Keratinocyte (primary cell): ENCODE data around the gene HIVEP2. TPM values are rescaled to one million over a fixed set of nuclear protein-coding genes. Genes with fewer than 3 reads are reported as not detected.

ENCODE experiments used
- DNase-seq: peaks from one replicate; pipeline ENCODE4 v3.0.0-alpha.2; 2011; ENCODE audit warnings: low read depth, missing footprints, low spot score
- FAIRE-seq: peaks from 2 replicates; lab custom pipeline; 2011; peaks lifted over from hg19 to GRCh38; lab: Jason Lieb, UNC
- H2AFZ ChIP-seq: 2 replicates; pipeline ENCODE4 v1.6.0; 2012; ENCODE audit warnings: low read length, control low read depth, inconsistent platforms; ENCODE audit not compliant: control insufficient read depth
- H3K27ac ChIP-seq: 2 replicates; pipeline ENCODE4 v1.5.1; 2011; ENCODE audit warnings: low read length; ENCODE audit not compliant: control insufficient read depth, insufficient read depth
- H3K27me3 ChIP-seq: 3 replicates; pipeline ENCODE4 v1.6.0; 2011; ENCODE audit warnings: low read length; ENCODE audit not compliant: control insufficient read depth, insufficient read depth; ENCODE audit errors: extremely low read depth
- H3K36me3 ChIP-seq, 2 experiments: 2 replicates in 1 of 2; 3 replicates in 1 of 2; pipeline ENCODE4 v1.5.1; 2011; ENCODE audit warnings: low read length in 2 of 2, mild to moderate bottlenecking in 1 of 2; ENCODE audit not compliant: control insufficient read depth in 2 of 2, insufficient read depth in 2 of 2; ENCODE audit errors: extremely low read depth in 1 of 2
- H3K4me1 ChIP-seq: 3 replicates; pipeline ENCODE4 v1.5.1; 2011; ENCODE audit warnings: low read length; ENCODE audit not compliant: control insufficient read depth, insufficient read depth; ENCODE audit errors: extremely low read depth
- H3K4me2 ChIP-seq: 3 replicates; pipeline ENCODE4 v1.6.0; 2011; ENCODE audit warnings: low read depth, low read length; ENCODE audit not compliant: control insufficient read depth, insufficient read depth; ENCODE audit errors: extremely low read depth
- H3K4me3 ChIP-seq, 3 experiments: fragments of 200-600 bp in 1 of 3; sonication (generic) in 1 of 3; 2 replicates in 2 of 3; 3 replicates in 1 of 3; pipeline ENCODE4 v1.5.1; 2011 to 2016; ENCODE audit warnings: low read length in 3 of 3, mild to moderate bottlenecking in 3 of 3, control low read depth in 2 of 3, inconsistent platforms in 1 of 3, low read depth in 1 of 3, mixed read lengths in 1 of 3, mixed run types in 1 of 3, moderate library complexity in 1 of 3; ENCODE audit not compliant: control insufficient read depth in 2 of 3, insufficient read depth in 2 of 3; ENCODE audit errors: extremely low read depth in 1 of 3
- H3K79me2 ChIP-seq: 2 replicates; pipeline ENCODE4 v1.6.0; 2012; ENCODE audit warnings: low read length; ENCODE audit not compliant: control insufficient read depth, insufficient read depth
- H3K9ac ChIP-seq: 3 replicates; pipeline ENCODE4 v1.6.0; 2011; ENCODE audit warnings: low read length; ENCODE audit not compliant: control insufficient read depth, insufficient read depth; ENCODE audit errors: extremely low read depth
- H3K9me1 ChIP-seq: 3 replicates; pipeline ENCODE4 v1.6.0; 2011; ENCODE audit warnings: low read length; ENCODE audit not compliant: control insufficient read depth, insufficient read depth; ENCODE audit errors: extremely low read depth
- H3K9me3 ChIP-seq: 2 replicates; pipeline ENCODE4 v1.5.1; 2012; ENCODE audit warnings: low read depth, low read length; ENCODE audit not compliant: control insufficient read depth
- H4K20me1 ChIP-seq: 3 replicates; pipeline ENCODE4 v1.6.0; 2011; ENCODE audit warnings: low read length; ENCODE audit not compliant: control insufficient read depth, insufficient read depth; ENCODE audit errors: extremely low read depth
- EZH2 ChIP-seq: IDR thresholded peaks from one replicate; pipeline ENCODE4 v1.6.1; 2012; ENCODE audit warnings: inconsistent platforms, mild to moderate bottlenecking, low read length, moderate library complexity
- dilution Hi-C: fragments of 300-500 bp; cut with MboI; formaldehyde crosslinking; loops from one replicate; pipeline ENCODE4 v1.7.0; 2020; ENCODE audit warnings: low sequenced_read_pairs; ENCODE audit not compliant: extremely low pct_ligation_motif_present
- polyA plus RNA-seq, 5 experiments: library from polyadenylated mRNA; depleted of rRNA in 3 of 5; stranded (reverse) in 3 of 5; stranded (forward) in 1 of 5; unstranded in 1 of 5; fragments of >200 nt; gene quantifications; 1 replicate in 1 of 5; 2 replicates in 3 of 5; 3 replicates in 1 of 5; pipeline versions ENCODE4 v1.2.1 to v1.2.3, GENCODE V29; 2011 to 2012; ENCODE audit warnings: missing spikeins in 2 of 5, low read depth in 1 of 5, low replicate concordance in 1 of 5
- TF ChIP-seq, protein P1 (sequence below), 3 experiments: IDR thresholded peaks in 1 of 3; conservative IDR thresholded peaks in 1 of 3; optimal IDR thresholded peaks in 1 of 3; 2 replicates in 2 of 3; 3 replicates in 1 of 3; pipeline versions ENCODE3 to v1.5.1; 2011; ENCODE audit warnings: low read length in 3 of 3, mild to moderate bottlenecking in 3 of 3, moderate library complexity in 2 of 3, control low read depth in 1 of 3, inconsistent platforms in 1 of 3; ENCODE audit not compliant: insufficient read depth in 2 of 3; ENCODE audit errors: extremely low read depth in 1 of 3

The HIVEP2 gene
- polyA plus RNA-seq, 1 donor (not counting 4 experiments of a cell fraction or from before 2014, with no cell fraction given) = 8.9 TPM

- H3K79me2 ChIP-seq = no peaks in the 10 kb centered on the region
- DNase-seq (no peak), FAIRE-seq (no peak)
- H3K9me1 ChIP-seq = no peaks in the 10 kb centered on the region
- H4K20me1 ChIP-seq = no peaks in the 10 kb centered on the region
- no peak overlapping the region for H2AFZ ChIP-seq
- dilution Hi-C loops = no loop called here
- H3K9ac ChIP-seq = no peak overlapping the region
- H3K4me3 ChIP-seq = no peak overlapping the region
- H3K27ac ChIP-seq = no peak overlapping the region
- no peak overlapping the region for H3K4me2 ChIP-seq
- H3K9me3 ChIP-seq = no peaks in the 10 kb centered on the region
- no peaks in the 10 kb centered on the region for H3K27me3 ChIP-seq
- H3K4me1 ChIP-seq = peaks cover 11% of the 10 kb centered on the region
- H3K36me3 ChIP-seq = peaks cover 12 to 14% of the 10 kb centered on the region in 2 experiments
- no peak for TF ChIP-seq EZH2
- TF ChIP-seq, protein P1, sequence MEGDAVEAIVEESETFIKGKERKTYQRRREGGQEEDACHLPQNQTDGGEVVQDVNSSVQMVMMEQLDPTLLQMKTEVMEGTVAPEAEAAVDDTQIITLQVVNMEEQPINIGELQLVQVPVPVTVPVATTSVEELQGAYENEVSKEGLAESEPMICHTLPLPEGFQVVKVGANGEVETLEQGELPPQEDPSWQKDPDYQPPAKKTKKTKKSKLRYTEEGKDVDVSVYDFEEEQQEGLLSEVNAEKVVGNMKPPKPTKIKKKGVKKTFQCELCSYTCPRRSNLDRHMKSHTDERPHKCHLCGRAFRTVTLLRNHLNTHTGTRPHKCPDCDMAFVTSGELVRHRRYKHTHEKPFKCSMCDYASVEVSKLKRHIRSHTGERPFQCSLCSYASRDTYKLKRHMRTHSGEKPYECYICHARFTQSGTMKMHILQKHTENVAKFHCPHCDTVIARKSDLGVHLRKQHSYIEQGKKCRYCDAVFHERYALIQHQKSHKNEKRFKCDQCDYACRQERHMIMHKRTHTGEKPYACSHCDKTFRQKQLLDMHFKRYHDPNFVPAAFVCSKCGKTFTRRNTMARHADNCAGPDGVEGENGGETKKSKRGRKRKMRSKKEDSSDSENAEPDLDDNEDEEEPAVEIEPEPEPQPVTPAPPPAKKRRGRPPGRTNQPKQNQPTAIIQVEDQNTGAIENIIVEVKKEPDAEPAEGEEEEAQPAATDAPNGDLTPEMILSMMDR (optimal IDR thresholded peaks at IDR 0.05 in 1 of 3, IDR thresholded peaks at IDR 0.05 in 1 of 3, conservative IDR thresholded peaks at IDR 0.05 in 1 of 3; ENCODE audit: extremely low read depth in 1 of 3, insufficient read depth in 2 of 3, low read length in 3 of 3) = no peak
Measured at GRCh38 chr6:142757852-142758628, 186.9 kb downstream of the HIVEP2 start.

GRCh38 chr6:142756215-142756630 lies 188.8 kb downstream of the HIVEP2 start:
- H3K4me2 ChIP-seq = no peak overlapping the region
- no peak for TF ChIP-seq EZH2
- TF ChIP-seq, protein P1 (optimal IDR thresholded peaks at IDR 0.05 in 1 of 3, IDR thresholded peaks at IDR 0.05 in 1 of 3, conservative IDR thresholded peaks at IDR 0.05 in 1 of 3; ENCODE audit: extremely low read depth in 1 of 3, insufficient read depth in 2 of 3, low read length in 3 of 3) = peak in 1 of 3 experiments; percentile 19

More at GRCh38 chr6:142756215-142756630, 188.8 kb downstream of the HIVEP2 start:
- dilution Hi-C loops = no loop called here
- peak; percentile 21 for DNase-seq
- peaks cover 11% of the 10 kb centered on the region for H3K4me1 ChIP-seq
- no peak overlapping the region for H2AFZ ChIP-seq
- no peaks in the 10 kb centered on the region for H3K27me3 ChIP-seq
- peaks cover 13 to 14% of the 10 kb centered on the region in 2 experiments for H3K36me3 ChIP-seq
- FAIRE-seq = peak; percentile 59
- no peak overlapping the region for H3K4me3 ChIP-seq
- no peak overlapping the region for H3K27ac ChIP-seq
- H4K20me1 ChIP-seq = no peaks in the 10 kb centered on the region
- H3K79me2 ChIP-seq = no peaks in the 10 kb centered on the region
- no peaks in the 10 kb centered on the region for H3K9me1 ChIP-seq
- no peaks in the 10 kb centered on the region for H3K9me3 ChIP-seq
- H3K9ac ChIP-seq = no peak overlapping the region
